Loucy (cell line): Measurements from ENCODE around the gene DNAJB9.

Experiments
- H2AFZ ChIP-seq: fragments of 200-600 bp; sonication (generic); 2 replicates; pipeline ENCODE4 v1.6.0; 2016; ENCODE audit warnings: antibody characterized with exemption, mild to moderate bottlenecking, low read length, moderate library complexity
- H3F3A ChIP-seq: fragments of 200-600 bp; 2 replicates; pipeline ENCODE4 v1.6.0; 2016; ENCODE audit warnings: antibody characterized with exemption, low read depth, mild to moderate bottlenecking
- H3K27me3 ChIP-seq: fragments of 200-600 bp; sonication (generic); 2 replicates; pipeline ENCODE4 v1.6.1; 2014; ENCODE audit warnings: low read length, mild to moderate bottlenecking; ENCODE audit not compliant: insufficient read depth, poor library complexity, severe bottlenecking
- H3K36me3 ChIP-seq: fragments of 200-600 bp; sonication (generic); 2 replicates; pipeline ENCODE4 v1.6.1; 2016; ENCODE audit warnings: low read length; ENCODE audit not compliant: insufficient read depth
- H3K4me1 ChIP-seq: fragments of 200-600 bp; sonication (generic); 2 replicates; pipeline ENCODE4 v1.5.1; 2014; ENCODE audit warnings: low read length, mild to moderate bottlenecking; ENCODE audit not compliant: insufficient read depth, poor library complexity, severe bottlenecking
- H3K4me2 ChIP-seq: fragments of 200-600 bp; sonication (generic); 2 replicates; pipeline ENCODE4 v1.6.0; 2014; ENCODE audit warnings: antibody characterized with exemption, low read length, low read depth, mild to moderate bottlenecking; ENCODE audit not compliant: poor library complexity, severe bottlenecking
- H3K4me3 ChIP-seq: fragments of 200-600 bp; sonication (generic); 2 replicates; pipeline ENCODE4 v1.5.1; 2014; ENCODE audit warnings: low read length, mild to moderate bottlenecking, mixed read lengths; ENCODE audit not compliant: poor library complexity, severe bottlenecking
- H3K79me2 ChIP-seq: fragments of 200-600 bp; sonication (generic); 2 replicates; pipeline ENCODE4 v1.6.1; 2014; ENCODE audit warnings: low read length; ENCODE audit not compliant: insufficient read depth
- H3K9ac ChIP-seq: fragments of 200-600 bp; sonication (generic); 2 replicates; pipeline ENCODE4 v1.6.0; 2014; ENCODE audit warnings: mild to moderate bottlenecking, low read depth, low read length, moderate library complexity; ENCODE audit not compliant: poor library complexity, severe bottlenecking
- H3K9me2 ChIP-seq: fragments of 200-600 bp; sonication (generic); replicated peaks from 2 replicates; pipeline ENCODE4 v1.6.1; 2016; ENCODE audit warnings: low read depth, low read length, mixed read lengths
- H3K9me3 ChIP-seq: fragments of 200-600 bp; sonication (generic); 2 replicates; pipeline ENCODE4 v1.6.1; 2014; ENCODE audit warnings: mild to moderate bottlenecking, antibody characterized with exemption, low read length, low read depth; ENCODE audit not compliant: insufficient read depth
- H4K20me1 ChIP-seq: fragments of 200-600 bp; sonication (generic); 2 replicates; pipeline ENCODE4 v1.6.0; 2014; ENCODE audit warnings: antibody characterized with exemption, low read length, mild to moderate bottlenecking; ENCODE audit not compliant: insufficient read depth, poor library complexity, severe bottlenecking
- CTCF ChIP-seq: fragments of 200-600 bp; sonication (generic); conservative IDR thresholded peaks from 2 replicates; pipeline ENCODE4 v1.5.1; 2014; ENCODE audit warnings: mild to moderate bottlenecking, antibody characterized with exemption, low read length
- EZH2phosphoT487 ChIP-seq: fragments of 200-600 bp; IDR thresholded peaks from 2 replicates; pipeline ENCODE4 v1.6.1; 2018; ENCODE audit warnings: antibody characterized with exemption, mild to moderate bottlenecking, moderate library complexity, borderline replicate concordance

The DNAJB9 gene

GRCh38 chr7:108529341-108529740 lies 40.3 kb upstream of the DNAJB9 start:
- H3K9me2 ChIP-seq, result no peaks in the 10 kb centered on the region
- H3F3A ChIP-seq, result no peaks in the 10 kb centered on the region
- H3K4me1 ChIP-seq, result peaks cover 15% of the 10 kb centered on the region
- H3K9me3 ChIP-seq, result no peaks in the 10 kb centered on the region
- no peak overlapping the region for H3K9ac ChIP-seq
- no peaks in the 10 kb centered on the region for H3K27me3 ChIP-seq
- H3K79me2 ChIP-seq, result peaks cover 12% of the 10 kb centered on the region
- no peak overlapping the region for H3K4me2 ChIP-seq
- no peak overlapping the region for H3K4me3 ChIP-seq
- no peak overlapping the region for H2AFZ ChIP-seq
- peaks cover 9% of the 10 kb centered on the region for H4K20me1 ChIP-seq
- H3K36me3 ChIP-seq, result no peaks in the 10 kb centered on the region
- no peak for TF ChIP-seq CTCF
- no peak for TF ChIP-seq EZH2phosphoT487

DNA sequence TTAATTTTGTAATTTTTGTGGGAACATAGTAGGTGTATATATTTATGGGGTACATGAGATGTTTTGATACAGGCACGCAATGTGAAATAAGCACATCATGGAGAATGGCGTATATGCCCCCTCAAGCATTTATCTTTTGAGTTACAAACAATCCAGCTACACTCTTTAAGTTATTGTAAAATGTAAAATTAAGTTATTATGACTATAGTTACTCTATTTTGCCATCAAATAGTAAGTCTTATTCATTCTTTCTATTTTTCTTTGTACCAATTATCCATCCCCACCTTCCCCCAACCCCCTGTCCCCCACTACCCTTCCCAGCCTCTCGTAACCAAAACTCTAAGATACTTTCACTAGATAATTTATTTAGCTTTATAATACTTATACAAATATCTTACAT lies 36.0 kb upstream of the DNAJB9 start:
- H3K4me2 ChIP-seq, result no peak overlapping the region

DNA sequence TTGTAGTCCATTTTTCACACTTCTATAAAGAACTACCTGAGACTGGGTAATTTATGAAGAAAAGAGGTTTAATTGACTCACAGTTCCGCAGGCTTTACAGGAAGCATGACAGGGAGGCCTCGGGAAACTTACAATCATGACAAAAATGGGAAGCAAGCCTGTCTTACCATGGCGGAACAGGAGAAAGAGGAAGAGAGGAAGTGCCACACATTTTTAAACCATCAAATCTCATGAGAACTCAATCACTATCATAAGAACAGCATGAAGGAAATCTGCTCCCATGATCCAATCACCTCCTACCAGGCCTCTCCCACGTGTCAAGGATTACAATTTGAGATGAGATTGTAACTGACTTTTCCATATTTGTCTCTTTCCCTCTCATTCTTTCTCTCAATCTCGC lies 34.4 kb upstream of the DNAJB9 start:
- H3K4me1 ChIP-seq, result no peaks in the 10 kb centered on the region
- no peaks in the 10 kb centered on the region for H3F3A ChIP-seq
- H3K36me3 ChIP-seq, result no peaks in the 10 kb centered on the region
- TF ChIP-seq CTCF (no peak), EZH2phosphoT487 (no peak)
- no peaks in the 10 kb centered on the region for H3K9me3 ChIP-seq
- H3K4me2 ChIP-seq, result no peak overlapping the region
- no peak overlapping the region for H2AFZ ChIP-seq
- no peaks in the 10 kb centered on the region for H3K79me2 ChIP-seq
- no peaks in the 10 kb centered on the region for H4K20me1 ChIP-seq
- no peak overlapping the region for H3K9ac ChIP-seq
- H3K4me3 ChIP-seq, result no peak overlapping the region
- no peaks in the 10 kb centered on the region for H3K27me3 ChIP-seq
- H3K9me2 ChIP-seq, result no peaks in the 10 kb centered on the region

More for the DNA sequence above, 36.0 kb upstream of the DNAJB9 start:
- Histone ChIP-seq H4K20me1 (no peaks in the 10 kb centered on the region), H3K36me3 (no peaks in the 10 kb centered on the region), H3K9me2 (no peaks in the 10 kb centered on the region), H3K4me3 (no peak overlapping the region), H3K27me3 (no peaks in the 10 kb centered on the region), H2AFZ (no peak overlapping the region), H3K79me2 (no peaks in the 10 kb centered on the region), H3K9ac (no peak overlapping the region), H3K4me1 (no peaks in the 10 kb centered on the region), H3F3A (no peaks in the 10 kb centered on the region), H3K9me3 (no peaks in the 10 kb centered on the region)
- TF ChIP-seq EZH2phosphoT487 (no peak), CTCF (no peak)
